GM21381 (cell line): ENCODE measurements around the gene FPR2.
"Not testable (repeated sequence)": the region's sequence is repeated elsewhere in the genome, so short reads cannot be mapped to it uniquely, and the experiment has no call there.

Source experiments
- ATAC-seq: cut with Tn5 transposase; IDR thresholded peaks from one replicate; pipeline ENCODE4 v1.9.1; 2021; ENCODE audit warnings: mild to moderate bottlenecking, moderate library complexity; ENCODE audit not compliant: unreplicated experiment

Gene FPR2

GRCh38 chr19:51760697-51761356 lies at the start of gene FPR2:
Gene FPR2, plus strand, starts transcription at chr19:51761180. Its CDS starts 7,479 bp downstream, at chr19:51768659.
- no peak for ATAC-seq

GRCh38 chr19:51711702-51712101 lies 49.3 kb upstream of the FPR2 start:
- no peak for ATAC-seq

GRCh38 chr19:51712461-51713081 lies 48.4 kb upstream of the FPR2 start:
- ATAC-seq = no peak

GRCh38 chr19:51713319-51714285 lies 47.4 kb upstream of the FPR2 start:
- no peak for ATAC-seq

GRCh38 chr19:51714848-51715247 lies 46.1 kb upstream of the FPR2 start:
- no peak for ATAC-seq

GRCh38 chr19:51715850-51716249 lies 45.1 kb upstream of the FPR2 start:
- ATAC-seq = no peak

- no peak for ATAC-seq
These were observed 44.1 kb upstream of the FPR2 start for GRCh38 chr19:51716925-51717324.

GRCh38 chr19:51719251-51719988 lies 41.6 kb upstream of the FPR2 start:
- ATAC-seq = no peak

GRCh38 chr19:51721905-51722304 lies 39.1 kb upstream of the FPR2 start:
- no peak for ATAC-seq

- ATAC-seq = no peak
These were observed 38.5 kb upstream of the FPR2 start for GRCh38 chr19:51722492-51722891.

- ATAC-seq = no peak
These were observed 36.4 kb upstream of the FPR2 start for GRCh38 chr19:51724543-51724942.

GRCh38 chr19:51726049-51726448 lies 34.9 kb upstream of the FPR2 start:
- no peak for ATAC-seq

- ATAC-seq = no peak
These were observed 33.6 kb upstream of the FPR2 start for GRCh38 chr19:51727349-51727880.

GRCh38 chr19:51729781-51730180 lies 31.2 kb upstream of the FPR2 start:
- no peak for ATAC-seq

- no peak for ATAC-seq
These were observed 27.0 kb upstream of the FPR2 start for GRCh38 chr19:51733742-51734522.

- ATAC-seq = no peak
These were observed 25.1 kb upstream of the FPR2 start for GRCh38 chr19:51735759-51736449.

GRCh38 chr19:51737389-51737788 lies 23.6 kb upstream of the FPR2 start:
- ATAC-seq = no peak

GRCh38 chr19:51737924-51738323 lies 23.1 kb upstream of the FPR2 start:
- ATAC-seq = no peak

GRCh38 chr19:51738523-51738922 lies 22.5 kb upstream of the FPR2 start:
- not testable (repeated sequence) for ATAC-seq
